NOMO-1 (cell line): ENCODE measurements around the gene TKFC.

Experiments
- DNase-seq, 2 experiments: peaks; one replicate each; lab custom pipeline; 2025; ENCODE audit not compliant: unreplicated experiment in 2 of 2; lab: John Stamatoyannopoulos, UW

TKFC gene

GRCh38 chr11:61310749-61311148 is 22.3 kb upstream of the TKFC start:
- no peak for DNase-seq

- no peak for DNase-seq
These were observed 17.8 kb upstream of the TKFC start for GRCh38 chr11:61315260-61315659.

- DNase-seq: no peak
These were observed 7.2 kb upstream of the TKFC start for GRCh38 chr11:61325649-61326414.

GRCh38 chr11:61327669-61328071 is 5.4 kb upstream of the TKFC start:
- no peak for DNase-seq

GRCh38 chr11:61328351-61328750 is 4.7 kb upstream of the TKFC start:
- no peak for DNase-seq

GRCh38 chr11:61329871-61330270 is 3.2 kb upstream of the TKFC start:
- no peak for DNase-seq

- DNase-seq: peak; percentile 47 to 65
These were observed 1.4 kb upstream of the TKFC start for GRCh38 chr11:61331651-61332050.

GRCh38 chr11:61332281-61332796 is 689 bp upstream of the TKFC start:
- DNase-seq: peak in 1 of 2 experiments; percentile 35

GRCh38 chr11:61333550-61334433 is 764 bp downstream of the TKFC start:
- DNase-seq: peak in 1 of 2 experiments; percentile 46

- no peak for DNase-seq
These were observed 1.7 kb downstream of the TKFC start for GRCh38 chr11:61334434-61335354.

GRCh38 chr11:61335355-61335710 is 2.3 kb downstream of the TKFC start:
- DNase-seq: no peak

- peak; percentile 66 to 68 for DNase-seq
These were observed 3.3 kb downstream of the TKFC start for GRCh38 chr11:61336171-61336935.

- DNase-seq: no peak
These were observed 4.9 kb downstream of the TKFC start for GRCh38 chr11:61337706-61338470.

GRCh38 chr11:61338783-61339489 is 5.9 kb downstream of the TKFC start:
- no peak for DNase-seq

- DNase-seq: no peak
These were observed 6.5 kb downstream of the TKFC start for GRCh38 chr11:61339490-61339878.

- no peak for DNase-seq
These were observed 8.0 kb downstream of the TKFC start for GRCh38 chr11:61340979-61341378.

GRCh38 chr11:61341706-61342105 is 8.7 kb downstream of the TKFC start:
- no peak for DNase-seq

GRCh38 chr11:61342207-61342803 is 9.3 kb downstream of the TKFC start:
- no peak for DNase-seq
